Erythroblast (primary cell): ENCODE measurements around the gene SRSF4.
"Not testable (repeated sequence)": the region's sequence is repeated elsewhere in the genome, so short reads cannot be mapped to it uniquely, and the experiment has no call there.

Source experiments
- DNase-seq, 2 experiments: peaks; one replicate each; lab custom pipeline; 2025; lab: John Stamatoyannopoulos, UW
- GATA1 ChIP-seq: IDR thresholded peaks from 2 replicates; pipeline ENCODE4 v1.6.1; 2011; ENCODE audit warnings: low read depth, mild to moderate bottlenecking, control low read depth, low read length, moderate library complexity
- POLR2A ChIP-seq: IDR thresholded peaks from 2 replicates; pipeline ENCODE4 v1.6.1; 2011; ENCODE audit warnings: mild to moderate bottlenecking, low read length

The SRSF4 gene

GRCh38 chr1:29122682-29123052, 59.0 kb downstream of the SRSF4 start:
- DNase-seq = peak in 1 of 2 experiments; percentile 71
- no peak for TF ChIP-seq POLR2A
- TF ChIP-seq GATA1 = no peak

GRCh38 chr1:29121936-29122681, 59.6 kb downstream of the SRSF4 start:
- DNase-seq = peak in 1 of 2 experiments; percentile 71
- TF ChIP-seq POLR2A (no peak), GATA1 (no peak)

- DNase-seq = no peak
- no peak for TF ChIP-seq GATA1
These were observed 60.2 kb downstream of the SRSF4 start for GRCh38 chr1:29121516-29121935.

- DNase-seq = peak in 1 of 2 experiments; percentile 90
These were observed 60.7 kb downstream of the SRSF4 start for GRCh38 chr1:29120947-29121485.

GRCh38 chr1:29120367-29120766, 61.3 kb downstream of the SRSF4 start:
- no peak for TF ChIP-seq POLR2A
- no peak for TF ChIP-seq GATA1
- DNase-seq = no peak

More at GRCh38 chr1:29120947-29121485, 60.7 kb downstream of the SRSF4 start:
- TF ChIP-seq POLR2A = no peak
- TF ChIP-seq GATA1 = no peak

- no peak for DNase-seq
- no peak for TF ChIP-seq POLR2A
- TF ChIP-seq GATA1 = no peak
These were observed 62.4 kb downstream of the SRSF4 start for GRCh38 chr1:29119121-29119929.

- TF ChIP-seq POLR2A (no peak), GATA1 (no peak)
These were observed 64.3 kb downstream of the SRSF4 start for GRCh38 chr1:29117381-29117780.

GRCh38 chr1:29114654-29115053, 67.0 kb downstream of the SRSF4 start:
- DNase-seq = no peak
- no peak for TF ChIP-seq GATA1
- TF ChIP-seq POLR2A = no peak

More at GRCh38 chr1:29117381-29117780, 64.3 kb downstream of the SRSF4 start:
- no peak for DNase-seq

GRCh38 chr1:29113413-29114117, 68.1 kb downstream of the SRSF4 start:
- no peak for DNase-seq
- no peak for TF ChIP-seq GATA1
- TF ChIP-seq POLR2A = no peak

GRCh38 chr1:29112705-29113412, 68.8 kb downstream of the SRSF4 start:
- DNase-seq = no peak
- TF ChIP-seq POLR2A = no peak
- no peak for TF ChIP-seq GATA1

GRCh38 chr1:29108041-29108440, 73.7 kb downstream of the SRSF4 start:
- DNase-seq = not testable (repeated sequence)

GRCh38 chr1:29105822-29106221, 75.9 kb downstream of the SRSF4 start:
- no peak for DNase-seq
- TF ChIP-seq POLR2A (no peak), GATA1 (no peak)

GRCh38 chr1:29100487-29100886, 81.2 kb downstream of the SRSF4 start:
- no peak for TF ChIP-seq POLR2A
- no peak for TF ChIP-seq GATA1
- DNase-seq = no peak
